ENCODE results near the gene ZFYVE28. TPM values are rescaled to one million over a fixed set of nuclear protein-coding genes. Genes with fewer than 3 reads are reported as not detected.
"Not testable (repeated sequence)": the region's sequence is repeated elsewhere in the genome, so short reads cannot be mapped to it uniquely, and the experiment has no call there.

Gene ZFYVE28
- 10 to 100 TPM; 19.7 to 20.0 TPM for total RNA-seq

GRCh38 chr4:2417765-2418649, at the start of gene ZFYVE28:
Gene ZFYVE28, minus strand, starts transcription at chr4:2418645. Its CDS starts 322 bp downstream, at chr4:2418323.
- H3K36me3 Mint-ChIP-seq: peaks cover 2% of the 10 kb centered on the region
- CTCF ChIA-PET: interaction anchor here (1.0 to 2.0 kb wide), 5 partner anchors 22 to 518 kb away, joined by 3 to 8 read pairs (median 5); no protein-coding TSS in a partner anchor
- intact Hi-C loops (cut with micrococcal nuclease): loop anchor here (1.0 to 10.0 kb wide), 8 partner anchors 23 to 696 kb away; partner anchors contain the start of genes FAM193A, GRK4, HAUS3 and MXD4
- H3K27me3 Mint-ChIP-seq: peaks cover 13% of the 10 kb centered on the region
- POLR2A ChIA-PET: interaction anchor here (0.9 to 1.9 kb wide), 3 partner anchors 51 to 177 kb away, joined by 3 to 11 read pairs (median 7); partner anchors contain the start of genes HAUS3, MXD4, POLN and RNF4
- H3K27ac Mint-ChIP-seq: peak within 1 kb of the TSS; percentile 74
- peak; percentile 34 for DNase-seq
- H3K9me3 Mint-ChIP-seq: no peaks in the 10 kb centered on the region
- H3K4me3 Mint-ChIP-seq: peak within 1 kb of the TSS; percentile 89
- H3K4me1 Mint-ChIP-seq (ENCODE audit: low read depth): peaks cover 41% of the 10 kb centered on the region

- H3K27me3 Mint-ChIP-seq, H3K27ac Mint-ChIP-seq, DNase-seq, POLR2A ChIA-PET, H3K4me3 Mint-ChIP-seq, H3K9me3 Mint-ChIP-seq: not testable (repeated sequence)
- peaks cover 16% of the 10 kb centered on the region for H3K36me3 Mint-ChIP-seq
- peaks cover 21% of the 10 kb centered on the region for H3K4me1 Mint-ChIP-seq (ENCODE audit: low read depth)
- CTCF ChIA-PET: interaction anchor here (1.3 to 3.5 kb wide), 2 partner anchors 24 to 246 kb away, joined by 7 to 15 read pairs; no protein-coding TSS in a partner anchor
- intact Hi-C loops (cut with micrococcal nuclease): loop anchor here (5.0 kb wide), 1 partner anchor 497 kb away; the partner anchor contains the start of genes GRK4 and NOP14
These were observed 47.1 kb upstream of the ZFYVE28 start for GRCh38 chr4:2465544-2465943.

GRCh38 chr4:2465032-2465431, 46.6 kb upstream of the ZFYVE28 start:
- DNase-seq: no peak
- POLR2A ChIA-PET: no interaction called here

GRCh38 chr4:2462992-2463762, 44.7 kb upstream of the ZFYVE28 start:
- no peaks in the 10 kb centered on the region for H3K9me3 Mint-ChIP-seq
- H3K27ac Mint-ChIP-seq: no peak overlapping the region
- POLR2A ChIA-PET: no interaction called here
- CTCF ChIA-PET: interaction anchor here (0.7 to 3.5 kb wide), 11 partner anchors 11 to 243 kb away, joined by 3 to 15 read pairs (median 4); partner anchors contain the start of gene CFAP99
- H3K36me3 Mint-ChIP-seq: no peaks in the 10 kb centered on the region
- peaks cover 12% of the 10 kb centered on the region for H3K4me1 Mint-ChIP-seq (ENCODE audit: low read depth)
- peaks cover 1% of the 10 kb centered on the region for H3K27me3 Mint-ChIP-seq
- H3K4me3 Mint-ChIP-seq: peak overlapping the region; percentile 30
- DNase-seq: no peak
- intact Hi-C loops (cut with micrococcal nuclease): no loop called here

More at GRCh38 chr4:2465032-2465431, 46.6 kb upstream of the ZFYVE28 start:
- Mint-ChIP-seq H3K9me3 (no peaks in the 10 kb centered on the region), H3K36me3 (peaks cover 11% of the 10 kb centered on the region), H3K4me1 (ENCODE audit: low read depth) (peaks cover 16% of the 10 kb centered on the region), H3K27me3 (peaks cover 1% of the 10 kb centered on the region), H3K4me3 (no peak overlapping the region), H3K27ac (no peak overlapping the region)
- intact Hi-C loops (cut with micrococcal nuclease): loop anchor here (5.0 kb wide), 1 partner anchor 497 kb away; the partner anchor contains the start of genes GRK4 and NOP14
- CTCF ChIA-PET: interaction anchor here (1.0 to 3.5 kb wide), 4 partner anchors 23 to 245 kb away, joined by 3 to 15 read pairs (median 8); partner anchors contain the start of gene CFAP99

GRCh38 chr4:2462218-2462991, 44.0 kb upstream of the ZFYVE28 start:
- Mint-ChIP-seq H3K36me3 (no peaks in the 10 kb centered on the region), H3K27me3 (peaks cover 1% of the 10 kb centered on the region), H3K9me3 (no peaks in the 10 kb centered on the region), H3K4me1 (ENCODE audit: low read depth) (peaks cover 8% of the 10 kb centered on the region), H3K27ac (no peak overlapping the region), H3K4me3 (peak overlapping the region; percentile 57)
- ChIA-PET CTCF (interaction anchor here (0.6 to 2.3 kb wide), 15 partner anchors 10 to 242 kb away, joined by 3 to 14 read pairs (median 3); partner anchors contain the start of gene CFAP99), POLR2A (interaction anchor here (1.0 kb wide), 1 partner anchor 23 kb away, joined by 3 read pairs; no protein-coding TSS in a partner anchor)
- intact Hi-C loops (cut with micrococcal nuclease): no loop called here
- peak; percentile 67 for DNase-seq

GRCh38 chr4:2461246-2461960, 43.0 kb upstream of the ZFYVE28 start:
- POLR2A ChIA-PET: interaction anchor here (1.0 kb wide), 1 partner anchor 24 kb away, joined by 3 read pairs; no protein-coding TSS in a partner anchor
- no peak overlapping the region for H3K27ac Mint-ChIP-seq
- peak overlapping the region; percentile 12 for H3K4me3 Mint-ChIP-seq
- CTCF ChIA-PET: interaction anchor here (0.7 to 2.3 kb wide), 5 partner anchors 20 to 242 kb away, joined by 3 to 14 read pairs (median 4); partner anchors contain the start of gene CFAP99
- no peaks in the 10 kb centered on the region for H3K9me3 Mint-ChIP-seq
- no peak for DNase-seq
- peaks cover 4% of the 10 kb centered on the region for H3K4me1 Mint-ChIP-seq (ENCODE audit: low read depth)
- peaks cover 1% of the 10 kb centered on the region for H3K27me3 Mint-ChIP-seq
- H3K36me3 Mint-ChIP-seq: no peaks in the 10 kb centered on the region
- intact Hi-C loops (cut with micrococcal nuclease): no loop called here

- Mint-ChIP-seq H3K4me1 (ENCODE audit: low read depth) (peaks cover 4% of the 10 kb centered on the region), H3K4me3 (no peak overlapping the region), H3K9me3 (no peaks in the 10 kb centered on the region), H3K27me3 (peaks cover 1% of the 10 kb centered on the region), H3K27ac (no peak overlapping the region), H3K36me3 (no peaks in the 10 kb centered on the region)
- POLR2A ChIA-PET: interaction anchor here (1.7 kb wide), 1 partner anchor 8 kb away, joined by 3 read pairs; no protein-coding TSS in a partner anchor
- CTCF ChIA-PET: interaction anchor here (1.1 kb wide), 1 partner anchor 240 kb away, joined by 4 read pairs; no protein-coding TSS in a partner anchor
- no peak for DNase-seq
- intact Hi-C loops (cut with micrococcal nuclease): no loop called here
These were observed 41.3 kb upstream of the ZFYVE28 start for GRCh38 chr4:2459589-2460349.

GRCh38 chr4:2458546-2459491, 40.4 kb upstream of the ZFYVE28 start:
- Mint-ChIP-seq H3K4me3 (no peak overlapping the region), H3K27ac (no peak overlapping the region), H3K36me3 (no peaks in the 10 kb centered on the region), H3K4me1 (ENCODE audit: low read depth) (peaks cover 4% of the 10 kb centered on the region), H3K9me3 (no peaks in the 10 kb centered on the region), H3K27me3 (peaks cover 1% of the 10 kb centered on the region)
- no peak for DNase-seq
- intact Hi-C loops (cut with micrococcal nuclease): no loop called here
- CTCF ChIA-PET: interaction anchor here (1.1 kb wide), 1 partner anchor 239 kb away, joined by 4 read pairs; no protein-coding TSS in a partner anchor
- POLR2A ChIA-PET: interaction anchor here (1.7 kb wide), 1 partner anchor 9 kb away, joined by 3 read pairs; no protein-coding TSS in a partner anchor
